Transverse colon (tissue), 4 donors: ENCODE measurements around the gene XYLT1. TPM values are rescaled to one million over a fixed set of nuclear protein-coding genes. Genes with fewer than 3 reads are reported as not detected.

Experiments used
- DNase-seq: peaks from one replicate; pipeline ENCODE4 v3.0.0-alpha.2; 2019
- H3K27ac ChIP-seq, 4 donors: fragments of 200-600 bp; sonication (generic); 2 replicates each; pipeline ENCODE4 v1.5.1; 2016 to 2018; ENCODE audit warnings: inconsistent platforms in 4 of 4
- H3K27me3 ChIP-seq: fragments of 200-600 bp; sonication (generic); 2 replicates; pipeline ENCODE4 v1.5.1; 2017; ENCODE audit warnings: inconsistent platforms
- H3K36me3 ChIP-seq, 4 donors: fragments of 200-600 bp; sonication (generic); 2 replicates each; pipeline ENCODE4 v1.5.1; 2017 to 2019; ENCODE audit warnings: inconsistent platforms in 4 of 4
- H3K4me1 ChIP-seq, 4 donors: fragments of 200-600 bp; sonication (generic); 2 replicates each; pipeline ENCODE4 v1.5.1; 2017 to 2020; ENCODE audit warnings: inconsistent platforms in 4 of 4
- H3K4me3 ChIP-seq, 4 donors: fragments of 200-600 bp; sonication (generic); 1 replicate in 1 of 4; 2 replicates in 3 of 4; pipeline versions ENCODE4 v1.5.1 to v1.6.1; 2017 to 2019; ENCODE audit warnings: inconsistent platforms in 4 of 4
- H3K9me3 ChIP-seq, 2 donors: fragments of 200-600 bp; sonication (generic); 2 replicates each; pipeline ENCODE4 v1.5.1; 2017 to 2019; ENCODE audit warnings: inconsistent platforms in 2 of 2
- EP300 ChIP-seq: sonication (generic); formaldehyde crosslinking; IDR thresholded peaks from one replicate; pipeline ENCODE4 v1.6.1; 2017; ENCODE audit warnings: antibody characterized with exemption, low read depth
- POLR2A ChIP-seq: fragments of 450-650 bp; IDR thresholded peaks from one replicate; pipeline ENCODE4 v1.6.1; 2016; ENCODE audit warnings: antibody characterized with exemption, mild to moderate bottlenecking, moderate library complexity
- POLR2AphosphoS5 ChIP-seq, 3 donors: sonication (generic); formaldehyde crosslinking; IDR thresholded peaks; one replicate each; pipeline ENCODE4 v1.6.1; 2016; ENCODE audit warnings: antibody characterized with exemption in 3 of 3
- WGBS, 2 donors: methylation state at CpG; one replicate each; pipeline ENCODE4 v1.1.5; 2018; ENCODE audit warnings: low coverage in 1 of 2; 5-methylcytosine and 5-hydroxymethylcytosine counted together
- in situ Hi-C, 4 donors: fragments of 200-750 bp; cut with MboI; loops; one replicate each; pipeline versions ENCODE4 v1.15.0 to v1.15.1; 2017; ENCODE audit warnings: low sequenced_read_pairs in 3 of 4, low pct_ligation_motif_present in 1 of 4, low pct_unique_long_range_greater_than_20kb in 1 of 4
- intact Hi-C: fragments of 100-400 bp; cut with DNase I; formaldehyde crosslinking; loops from one replicate; pipeline ENCODE4 v1.15.1; 2023; ENCODE audit warnings: low total_unique reads
- total RNA-seq, 4 donors: library from RNA; depleted of rRNA; stranded (reverse); fragments of >200 nt; gene quantifications; one replicate each; pipeline ENCODE4 v1.1.0, GENCODE V29; 2016
- TF ChIP-seq, protein P1 (sequence below), 5 experiments: fragments of 200-600 bp in 3 of 5; fragments of 450-650 bp in 2 of 5; sonication (generic) in 3 of 5; IDR thresholded peaks; 1 replicate in 2 of 5; 2 replicates in 3 of 5; pipeline ENCODE4 v1.5.1; 2016 to 2017; ENCODE audit warnings: antibody characterized with exemption in 5 of 5, inconsistent platforms in 3 of 5, mild to moderate bottlenecking in 2 of 5, moderate library complexity in 1 of 5

The XYLT1 gene
- total RNA-seq, 4 donors from 2014 or later: 22.3 to 44.6 (median 39.4) TPM

DNA sequence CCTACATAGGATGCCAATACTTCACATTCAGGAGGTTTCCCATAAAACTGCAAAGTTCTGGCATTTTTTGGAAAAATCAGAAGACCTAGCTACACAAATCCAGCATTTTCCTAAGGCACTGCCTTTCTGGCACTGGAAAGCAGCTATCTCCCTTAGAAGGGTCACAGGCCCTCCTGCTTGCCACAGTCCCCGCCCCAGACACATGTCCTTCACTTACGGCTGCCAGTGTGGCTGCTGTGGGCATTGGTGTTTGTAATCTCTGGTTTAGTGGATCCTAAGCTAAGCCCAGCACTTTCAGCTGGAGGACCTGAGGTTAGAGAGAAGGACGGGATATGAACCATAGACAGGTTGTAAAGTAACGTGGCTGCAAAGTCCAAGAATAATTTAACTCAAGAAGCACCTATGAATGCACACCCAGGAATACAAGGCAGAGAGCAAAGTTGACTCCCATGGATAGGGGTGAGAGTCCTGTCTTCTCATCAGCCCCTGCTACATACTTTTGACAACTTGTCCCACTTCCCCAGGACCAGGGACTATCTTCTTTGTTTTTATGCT lies 100.0 kb downstream of the XYLT1 start:
- H3K27ac ChIP-seq: peak overlapping the region; percentile 69 to 75 (median 70)
- no peak overlapping the region for H3K4me3 ChIP-seq
- peaks cover 21 to 52% (median 23%) of the 10 kb centered on the region in 4 donors for H3K4me1 ChIP-seq
- no peaks in the 10 kb centered on the region for H3K9me3 ChIP-seq
- H3K36me3 ChIP-seq: no peaks in the 10 kb centered on the region
- TF ChIP-seq POLR2AphosphoS5 (IDR thresholded peaks at IDR 0.05) (no peak), POLR2A (no peak), EP300 (no peak)
- TF ChIP-seq, protein P1, sequence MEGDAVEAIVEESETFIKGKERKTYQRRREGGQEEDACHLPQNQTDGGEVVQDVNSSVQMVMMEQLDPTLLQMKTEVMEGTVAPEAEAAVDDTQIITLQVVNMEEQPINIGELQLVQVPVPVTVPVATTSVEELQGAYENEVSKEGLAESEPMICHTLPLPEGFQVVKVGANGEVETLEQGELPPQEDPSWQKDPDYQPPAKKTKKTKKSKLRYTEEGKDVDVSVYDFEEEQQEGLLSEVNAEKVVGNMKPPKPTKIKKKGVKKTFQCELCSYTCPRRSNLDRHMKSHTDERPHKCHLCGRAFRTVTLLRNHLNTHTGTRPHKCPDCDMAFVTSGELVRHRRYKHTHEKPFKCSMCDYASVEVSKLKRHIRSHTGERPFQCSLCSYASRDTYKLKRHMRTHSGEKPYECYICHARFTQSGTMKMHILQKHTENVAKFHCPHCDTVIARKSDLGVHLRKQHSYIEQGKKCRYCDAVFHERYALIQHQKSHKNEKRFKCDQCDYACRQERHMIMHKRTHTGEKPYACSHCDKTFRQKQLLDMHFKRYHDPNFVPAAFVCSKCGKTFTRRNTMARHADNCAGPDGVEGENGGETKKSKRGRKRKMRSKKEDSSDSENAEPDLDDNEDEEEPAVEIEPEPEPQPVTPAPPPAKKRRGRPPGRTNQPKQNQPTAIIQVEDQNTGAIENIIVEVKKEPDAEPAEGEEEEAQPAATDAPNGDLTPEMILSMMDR (IDR thresholded peaks at IDR 0.05): no peak
- no peaks in the 10 kb centered on the region for H3K27me3 ChIP-seq
- intact Hi-C loops: no loop called here
- DNase-seq: no peak
- in situ Hi-C loops: no loop called here
- 43% methylated on average over 4 of the region's 4 CpGs; no CpG with 5 or more reads in 1 of the 2 donors for WGBS, 2 donors

DNA sequence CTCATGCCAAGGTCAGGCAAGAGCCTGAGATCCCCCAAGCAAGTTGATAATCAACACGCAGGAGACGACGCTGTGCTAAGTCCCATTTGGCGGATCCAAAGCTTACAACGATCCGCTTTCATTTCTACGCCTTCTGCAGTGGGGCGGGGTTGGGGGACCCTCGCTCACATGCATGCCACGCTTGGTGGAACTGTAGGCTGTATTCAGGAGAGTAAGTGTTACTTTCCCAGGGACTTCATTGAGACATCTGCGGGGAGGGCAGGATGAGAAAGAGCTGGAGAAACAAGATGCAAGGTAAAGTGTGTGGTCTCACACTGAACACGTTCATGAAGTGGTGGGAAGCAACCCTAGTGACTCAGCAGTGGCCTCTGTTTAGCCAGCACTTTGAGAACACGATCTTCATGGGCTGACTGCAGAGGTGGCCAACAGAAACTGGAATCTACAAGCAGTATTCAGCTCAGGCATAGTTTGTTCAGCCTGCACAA lies 100.5 kb downstream of the XYLT1 start:
- no peaks in the 10 kb centered on the region for H3K36me3 ChIP-seq
- TF ChIP-seq EP300 (no peak), POLR2A (no peak), POLR2AphosphoS5 (IDR thresholded peaks at IDR 0.05) (no peak)
- TF ChIP-seq, protein P1 (IDR thresholded peaks at IDR 0.05): no peak
- intact Hi-C loops (no loop called here), in situ Hi-C loops (no loop called here)
- no peak for DNase-seq
- H3K4me1 ChIP-seq: peaks cover 21 to 56% (median 23%) of the 10 kb centered on the region in 4 donors
- H3K27me3 ChIP-seq: no peaks in the 10 kb centered on the region
- peak overlapping the region; percentile 69 to 75 (median 70) for H3K27ac ChIP-seq
- 71 to 85% methylated on average over 8 to 13 of the region's 13 CpGs for WGBS, 2 donors
- no peaks in the 10 kb centered on the region for H3K9me3 ChIP-seq
- no peak overlapping the region for H3K4me3 ChIP-seq

DNA sequence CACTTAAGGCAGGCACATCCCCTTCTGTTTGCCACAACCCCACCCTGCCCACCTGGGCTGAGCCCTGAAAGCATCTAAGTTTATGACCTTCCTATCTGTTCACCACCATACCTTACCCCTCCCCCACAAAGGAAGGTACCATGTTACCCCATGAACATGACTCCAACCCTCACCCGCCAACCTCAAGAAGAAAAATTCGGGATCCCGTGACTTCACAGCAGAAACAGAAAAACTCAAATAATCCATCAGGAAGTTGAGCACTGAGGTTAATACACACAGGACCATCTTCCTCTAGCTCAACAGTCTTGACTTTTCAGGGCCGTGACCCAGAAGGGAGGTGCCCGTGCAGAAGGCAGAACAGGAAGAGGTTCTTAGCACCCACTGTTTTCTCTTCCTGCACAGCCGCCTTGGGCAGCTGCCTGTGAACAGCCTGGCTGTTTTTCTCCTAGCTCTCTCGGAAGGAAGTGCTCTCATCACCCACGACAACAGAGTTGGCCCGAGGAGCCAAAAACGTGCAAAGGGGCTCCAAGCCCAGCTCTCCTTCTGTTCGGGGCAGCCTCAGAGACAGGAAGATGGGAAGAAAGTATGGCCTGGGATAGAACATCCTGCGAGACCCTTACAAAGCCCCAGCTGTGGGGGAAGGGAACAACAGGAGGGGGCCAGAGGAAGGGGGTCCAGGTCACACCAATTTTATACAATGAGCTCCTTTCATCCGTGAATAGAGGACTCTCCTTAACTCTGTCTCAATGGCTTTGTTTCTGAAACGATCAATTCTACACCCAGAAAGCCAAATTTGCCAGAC lies 101.1 kb downstream of the XYLT1 start:
- in situ Hi-C loops (no loop called here), intact Hi-C loops (no loop called here)
- Histone ChIP-seq H3K4me3 (peak overlapping the region in 1 of 4 donors; percentile 2), H3K27ac (peak overlapping the region; percentile 69 to 75 (median 70)), H3K9me3 (no peaks in the 10 kb centered on the region), H3K27me3 (no peaks in the 10 kb centered on the region), H3K4me1 (peaks cover 23 to 62% (median 24%) of the 10 kb centered on the region in 4 donors), H3K36me3 (no peaks in the 10 kb centered on the region)
- TF ChIP-seq POLR2A (peak; percentile 20), EP300 (no peak), POLR2AphosphoS5 (IDR thresholded peaks at IDR 0.05) (peak in 2 of 3 donors; percentile 22 to 56)
- TF ChIP-seq, protein P1 (IDR thresholded peaks at IDR 0.05): no peak
- 39 to 51% methylated on average over 4 to 14 of the region's 14 CpGs for WGBS, 2 donors
- peak; percentile 71 for DNase-seq

DNA sequence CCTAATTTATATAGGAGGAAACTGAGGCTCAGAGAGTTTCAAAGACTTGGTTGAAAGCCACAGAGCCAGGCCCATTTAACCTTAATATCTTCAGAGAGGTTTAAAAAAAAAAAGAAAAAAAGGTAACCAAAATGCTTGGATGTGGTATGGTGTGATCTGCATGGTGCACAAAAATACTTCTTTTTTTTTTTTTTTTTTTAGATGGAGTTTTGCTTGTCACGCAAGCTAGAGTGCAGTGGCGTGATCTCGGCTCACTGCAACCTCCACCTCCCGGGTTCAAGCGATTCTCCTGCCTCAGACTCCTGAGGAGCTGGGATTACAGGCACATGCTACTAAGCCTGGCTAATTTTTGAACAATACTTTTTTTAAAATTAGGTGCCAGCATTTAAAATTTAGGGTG lies 101.8 kb downstream of the XYLT1 start:
- no peak for DNase-seq
- H3K4me1 ChIP-seq: peaks cover 23 to 69% (median 24%) of the 10 kb centered on the region in 4 donors
- H3K4me3 ChIP-seq: no peak overlapping the region
- H3K27me3 ChIP-seq: no peaks in the 10 kb centered on the region
- no peaks in the 10 kb centered on the region for H3K36me3 ChIP-seq
- no peaks in the 10 kb centered on the region for H3K9me3 ChIP-seq
- TF ChIP-seq POLR2AphosphoS5 (IDR thresholded peaks at IDR 0.05) (no peak), POLR2A (no peak), EP300 (no peak)
- TF ChIP-seq, protein P1 (IDR thresholded peaks at IDR 0.05): no peak
- intact Hi-C loops (no loop called here), in situ Hi-C loops (no loop called here)
- 71 to 94% methylated on average over 5 of the region's 5 CpGs for WGBS, 2 donors
- H3K27ac ChIP-seq: peak overlapping the region; percentile 69 to 75 (median 70)
